HCT116 (cell line): ENCODE data around the gene CACNA2D2. TPM values are rescaled to one million over a fixed set of nuclear protein-coding genes. Genes with fewer than 3 reads are reported as not detected.

Source experiments
- ATAC-seq: fragments of 200-7000 bp; cut with Tn5 transposase; 2 replicates; pipeline ENCODE4 v1.9.1; 2020; ENCODE audit warnings: mild to moderate bottlenecking, moderate library complexity
- BruUV-seq: library from RNA; stranded (reverse); fragments of 400-500 nt; replicated peaks from 2 replicates; lab custom pipeline; 2021; lab: Mats Ljungman, UMichigan
- CTCF ChIA-PET: fragments of 300-600 bp; sonication (Branson Sonifier 250); formaldehyde crosslinking; loops from one replicate; lab custom pipeline; 2021; ENCODE audit warnings: antibody characterized with exemption; lab: Charles Lee
- POLR2A ChIA-PET: fragments of 300-600, 350-600 bp; sonication (Branson Sonifier 250); formaldehyde crosslinking; loops from one replicate; lab custom pipeline; 2021; ENCODE audit warnings: antibody characterized with exemption; lab: Charles Lee
- RAD21 ChIA-PET, 2 experiments: fragments of 300-600 bp; sonication (Branson Sonifier 250); formaldehyde crosslinking; loops; one replicate each; lab custom pipeline; 2023; ENCODE audit warnings: low total read pairs in 2 of 2; ENCODE audit not compliant: uncharacterized antibody in 2 of 2, unreplicated experiment in 2 of 2, low non-redundant PET in 1 of 2; lab: Charles Lee
- DNase-seq: peaks from one replicate; pipeline ENCODE4 v3.0.0-alpha.2; 2010; ENCODE audit warnings: low read depth, low spot score
- H2AFZ ChIP-seq: fragments of 200-600 bp; shearing (Covaris generic), sonication (generic); 2 replicates; pipeline ENCODE4 v1.6.1; 2017; ENCODE audit warnings: low read depth, mixed run types, mixed read lengths, antibody characterized with exemption, low read length; ENCODE audit not compliant: poor library complexity, severe bottlenecking
- H3K27ac ChIP-seq: 2 replicates; pipeline ENCODE4 v1.5.1; 2012; ENCODE audit warnings: low read depth, low read length
- H3K27me3 ChIP-seq: fragments of 200-600 bp; sonication (generic); 2 replicates; pipeline ENCODE4 v1.6.1; 2016; ENCODE audit warnings: mixed run types, low read length, mixed read lengths; ENCODE audit not compliant: insufficient read depth
- H3K36me3 ChIP-seq, 2 experiments: fragments of 200-500 bp in 1 of 2; fragments of 200-600 bp in 1 of 2; sonication (Bioruptor generic) in 1 of 2; sonication (generic) in 1 of 2; 2 replicates each; pipeline versions ENCODE4 v1.5.1 to v1.6.1; 2014 to 2016; ENCODE audit warnings: low read length in 2 of 2, inconsistent platforms in 1 of 2, mixed read lengths in 1 of 2, mixed run types in 1 of 2; ENCODE audit not compliant: insufficient read depth in 2 of 2, control insufficient read depth in 1 of 2
- H3K4me1 ChIP-seq, 2 experiments: fragments of 200-600 bp in 1 of 2; sonication (generic) in 1 of 2; 2 replicates each; pipeline versions ENCODE4 v1.5.1 to v1.6.1; 2012 to 2017; ENCODE audit warnings: low read length in 2 of 2, inconsistent platforms in 1 of 2, mild to moderate bottlenecking in 1 of 2, mixed read lengths in 1 of 2, mixed run types in 1 of 2, moderate library complexity in 1 of 2; ENCODE audit not compliant: insufficient read depth in 2 of 2, control insufficient read depth in 1 of 2
- H3K4me2 ChIP-seq: fragments of 200-600 bp; sonication (generic); 2 replicates; pipeline ENCODE4 v1.6.1; 2017; ENCODE audit warnings: mixed run types, low read length, mixed read lengths
- H3K4me3 ChIP-seq, 2 experiments: fragments of 200-600 bp in 1 of 2; sonication (generic) in 1 of 2; replicated peaks in 1 of 2; 2 replicates each; pipeline ENCODE4 v1.5.1; 2011 to 2016; ENCODE audit warnings: low read length in 2 of 2, control low read depth in 1 of 2, low read depth in 1 of 2, mild to moderate bottlenecking in 1 of 2, mixed read lengths in 1 of 2, mixed run types in 1 of 2
- H3K79me2 ChIP-seq: fragments of 200-600 bp; sonication (generic); 2 replicates; pipeline ENCODE4 v1.6.1; 2017; ENCODE audit warnings: mild to moderate bottlenecking, mixed run types, low read length, moderate library complexity, mixed read lengths; ENCODE audit not compliant: insufficient read depth
- H3K9ac ChIP-seq: fragments of 200-600 bp; sonication (generic); 2 replicates; pipeline ENCODE4 v1.6.1; 2016; ENCODE audit warnings: low read length, mixed read lengths
- H3K9me2 ChIP-seq: fragments of 200-600 bp; sonication (generic), shearing (Covaris generic); 2 replicates; pipeline ENCODE4 v1.6.1; 2017; ENCODE audit warnings: mixed run types, mild to moderate bottlenecking, moderate library complexity; ENCODE audit not compliant: insufficient read depth
- H3K9me3 ChIP-seq, 2 experiments: fragments of 200-500 bp in 1 of 2; fragments of 200-600 bp in 1 of 2; sonication (Bioruptor generic) in 1 of 2; sonication (generic) in 1 of 2; 2 replicates each; pipeline ENCODE4 v1.6.1; 2014 to 2017; ENCODE audit warnings: low read length in 2 of 2, mixed read lengths in 2 of 2, inconsistent platforms in 1 of 2, low read depth in 1 of 2, mild to moderate bottlenecking in 1 of 2, mixed run types in 1 of 2, moderate library complexity in 1 of 2; ENCODE audit not compliant: control insufficient read depth in 1 of 2, insufficient read depth in 1 of 2
- H4K20me1 ChIP-seq: fragments of 200-600 bp; sonication (generic), shearing (Covaris generic); 2 replicates; pipeline ENCODE4 v1.6.1; 2017; ENCODE audit warnings: mixed run types, mild to moderate bottlenecking, moderate library complexity; ENCODE audit not compliant: insufficient read depth
- ATF3 ChIP-seq: IDR thresholded peaks from 2 replicates; pipeline ENCODE4 v1.6.1; 2012
- EZH2 ChIP-seq: fragments of 200-600 bp; sonication (generic); IDR thresholded peaks from 2 replicates; pipeline ENCODE4 v1.6.1; 2017; ENCODE audit warnings: antibody characterized with exemption, mixed run types
- POLR2A ChIP-seq: IDR thresholded peaks from 2 replicates; pipeline ENCODE4 v1.7.0; 2011; ENCODE audit warnings: borderline replicate concordance; ENCODE audit not compliant: insufficient read depth, insufficient read length; ENCODE audit errors: extremely low read depth
- SP1 ChIP-seq: IDR thresholded peaks from 2 replicates; pipeline ENCODE4 v1.6.1; 2012; ENCODE audit warnings: low read depth
- TCF7L2 ChIP-seq: IDR thresholded peaks from 2 replicates; pipeline ENCODE4 v1.7.0; 2011; ENCODE audit warnings: borderline replicate concordance, inconsistent platforms; ENCODE audit not compliant: insufficient read depth, insufficient read length; ENCODE audit errors: extremely low read depth
- YY1 ChIP-seq: IDR thresholded peaks from 2 replicates; pipeline ENCODE4 v1.6.1; 2011; ENCODE audit warnings: low read length, low read depth, moderate library complexity, mild to moderate bottlenecking; ENCODE audit not compliant: insufficient replicate concordance; ENCODE audit errors: extremely low read depth
- ZBTB33 ChIP-seq: IDR thresholded peaks from 2 replicates; pipeline ENCODE4 v1.6.1; 2011; ENCODE audit warnings: mild to moderate bottlenecking, low read length, moderate library complexity; ENCODE audit not compliant: insufficient replicate concordance; ENCODE audit errors: extremely low read depth
- ZNF274 ChIP-seq: fragments of 200-500 bp; sonication (Bioruptor generic); IDR thresholded peaks from 2 replicates; pipeline ENCODE4 v1.6.1; 2014; ENCODE audit warnings: mild to moderate bottlenecking, low read depth, low read length, inconsistent platforms
- intact Hi-C: fragments of 100-400 bp; cut with micrococcal nuclease; formaldehyde crosslinking; loops from 2 replicates; pipeline ENCODE4 v1.10.0; 2022
- total RNA-seq: library from RNA; stranded (reverse); gene quantifications from one replicate; pipeline ENCODE4 v1.2.1, GENCODE V29; 2021; ENCODE audit not compliant: unreplicated experiment

Gene CACNA2D2
- total RNA-seq, 1 experiment from 2014 or later: 10.2 TPM

GRCh38 chr3:50474717-50475116, 28.7 kb downstream of the CACNA2D2 start:
- H3K4me2 ChIP-seq: no peak overlapping the region
- no peaks in the 10 kb centered on the region for H3K79me2 ChIP-seq
- RAD21 ChIA-PET: no interaction called here
- POLR2A ChIA-PET: no interaction called here
- no peak for ATAC-seq
- H3K9me2 ChIP-seq: no peaks in the 10 kb centered on the region
- CTCF ChIA-PET: no interaction called here
- H3K9me3 ChIP-seq: no peaks in the 10 kb centered on the region
- H4K20me1 ChIP-seq: no peaks in the 10 kb centered on the region
- no peaks in the 10 kb centered on the region for H3K27me3 ChIP-seq
- H2AFZ ChIP-seq: no peak overlapping the region
- intact Hi-C loops: no loop called here
- peaks cover 0 to 8% of the 10 kb centered on the region in 2 experiments; a peak in 1 of 4 replicates for H3K4me1 ChIP-seq
- H3K9ac ChIP-seq: no peak overlapping the region
- no peaks in the 10 kb centered on the region for H3K36me3 ChIP-seq
- DNase-seq: no peak
- TF ChIP-seq TCF7L2: no peak
- no TSS peak for BruUV-seq
- H3K27ac ChIP-seq: no peak overlapping the region
- no peak overlapping the region for H3K4me3 ChIP-seq

- RAD21 ChIA-PET: no interaction called here
- Histone ChIP-seq H3K9me3 (no peaks in the 10 kb centered on the region), H3K79me2 (no peaks in the 10 kb centered on the region), H2AFZ (no peak overlapping the region), H3K36me3 (no peaks in the 10 kb centered on the region), H3K4me3 (no peak overlapping the region), H3K27me3 (no peaks in the 10 kb centered on the region), H3K4me1 (peaks cover 0 to 8% of the 10 kb centered on the region in 2 experiments; a peak in 1 of 4 replicates), H3K27ac (no peak overlapping the region), H3K9ac (no peak overlapping the region), H4K20me1 (no peaks in the 10 kb centered on the region), H3K9me2 (no peaks in the 10 kb centered on the region), H3K4me2 (no peak overlapping the region)
- ATAC-seq: no peak
- POLR2A ChIA-PET: no interaction called here
- intact Hi-C loops: no loop called here
- TF ChIP-seq POLR2A (no peak), ZNF274 (no peak), EZH2 (no peak), YY1 (no peak), SP1 (no peak), ZBTB33 (no peak), ATF3 (no peak)
- no peak for DNase-seq
- CTCF ChIA-PET: no interaction called here
- BruUV-seq: no TSS peak
Observed at GRCh38 chr3:50473768-50474167, 29.7 kb downstream of the CACNA2D2 start.
